ENCODE measurements around the gene CNFN.

The CNFN gene

DNA sequence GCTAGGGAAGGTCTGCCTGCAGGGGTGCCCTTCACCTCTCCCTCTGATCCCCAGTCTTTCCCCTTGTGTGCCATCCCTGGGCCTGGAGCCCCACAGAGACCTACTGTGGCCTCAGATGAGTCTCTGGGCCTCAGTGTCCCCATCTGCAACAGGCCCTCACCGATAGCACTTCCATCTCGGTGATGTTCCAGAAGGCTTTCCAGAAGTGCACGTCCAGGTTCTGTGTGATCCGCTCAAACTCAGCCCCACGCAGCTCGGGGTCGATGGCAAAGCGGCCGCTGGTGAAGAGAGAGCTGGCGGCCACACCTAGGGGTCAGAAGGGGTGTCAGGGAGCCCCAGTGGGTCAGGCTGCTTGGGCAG, 17.7 kb upstream of the CNFN start:
- no peak for DNase-seq

DNA sequence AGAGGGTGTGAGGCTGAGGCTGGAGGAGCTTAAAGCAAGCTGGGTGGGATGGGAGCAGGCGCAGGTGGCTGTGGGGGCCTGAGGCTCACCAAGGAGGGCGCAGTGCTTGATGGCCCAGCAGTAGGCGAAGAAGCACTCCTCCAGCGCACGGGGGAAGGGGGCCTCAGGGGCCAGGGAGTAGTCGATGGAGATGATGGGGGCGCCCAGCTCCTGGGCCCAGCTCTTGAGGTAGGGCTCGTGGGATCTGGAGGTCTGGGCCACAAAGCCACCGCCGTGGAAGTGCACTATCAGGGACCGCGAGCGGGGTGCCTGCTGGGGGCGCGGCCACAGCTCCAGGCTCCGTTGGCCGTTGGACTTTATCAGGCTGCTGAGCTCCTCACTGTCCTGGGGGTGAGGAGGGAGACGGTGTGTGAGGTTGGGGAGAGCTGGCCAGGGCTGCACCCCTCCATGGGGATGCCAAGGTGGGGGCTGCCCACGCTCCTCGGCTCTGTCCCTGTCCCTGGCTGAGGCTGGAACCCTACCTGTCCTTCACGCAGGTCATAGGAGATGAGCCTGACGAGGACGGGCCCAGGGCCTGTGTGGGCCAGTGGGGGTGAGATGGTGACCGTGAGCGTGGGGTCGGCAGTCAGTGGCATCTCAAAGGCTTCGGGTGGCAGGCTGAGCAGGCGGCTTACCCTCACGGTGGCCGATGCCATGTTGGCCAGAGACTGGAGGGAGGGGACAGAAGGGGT, 17.2 kb upstream of the CNFN start:
- no peak for DNase-seq

DNA sequence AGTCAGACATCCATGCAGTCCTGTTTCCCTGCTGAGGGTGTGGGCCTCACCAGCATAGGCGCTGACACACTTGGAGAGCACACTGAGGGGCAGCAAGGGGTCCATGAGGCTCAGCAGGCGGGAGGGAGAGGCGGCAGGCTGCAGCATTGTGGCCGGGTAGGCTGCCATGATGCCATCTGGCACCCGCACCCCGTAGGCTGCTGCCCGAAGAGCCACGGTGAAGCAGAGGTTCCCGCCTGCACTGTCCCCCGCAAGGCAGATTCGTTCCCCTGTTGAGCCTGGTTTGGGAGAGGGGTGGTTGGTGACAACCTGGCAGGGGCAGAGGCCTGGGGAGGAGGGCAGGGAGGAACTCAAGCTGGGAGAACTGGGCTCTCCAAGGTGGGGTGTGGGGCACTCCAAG, 16.0 kb upstream of the CNFN start:
- DNase-seq: no peak

DNA sequence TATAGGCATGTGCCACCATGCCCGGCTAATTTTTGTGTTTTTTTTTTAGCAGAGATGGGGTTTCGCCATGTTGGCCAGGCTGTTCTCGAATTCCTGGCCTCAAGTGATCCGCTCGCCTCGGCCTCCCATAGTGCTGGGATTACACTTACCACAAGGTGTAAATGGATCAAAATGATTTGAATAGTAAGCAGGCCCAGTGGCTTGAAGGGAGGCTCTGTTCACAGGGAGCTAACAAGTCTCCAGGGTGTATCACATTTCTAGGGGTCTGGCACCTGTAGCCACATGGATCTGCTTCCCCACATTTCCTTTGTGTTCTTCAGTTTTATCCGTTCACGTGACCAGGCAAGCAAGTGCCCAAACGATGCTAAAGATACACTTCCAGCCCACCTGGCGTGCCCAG, 13.5 kb upstream of the CNFN start:
- peak in 1 of 2 experiments; percentile 52 for DNase-seq

DNA sequence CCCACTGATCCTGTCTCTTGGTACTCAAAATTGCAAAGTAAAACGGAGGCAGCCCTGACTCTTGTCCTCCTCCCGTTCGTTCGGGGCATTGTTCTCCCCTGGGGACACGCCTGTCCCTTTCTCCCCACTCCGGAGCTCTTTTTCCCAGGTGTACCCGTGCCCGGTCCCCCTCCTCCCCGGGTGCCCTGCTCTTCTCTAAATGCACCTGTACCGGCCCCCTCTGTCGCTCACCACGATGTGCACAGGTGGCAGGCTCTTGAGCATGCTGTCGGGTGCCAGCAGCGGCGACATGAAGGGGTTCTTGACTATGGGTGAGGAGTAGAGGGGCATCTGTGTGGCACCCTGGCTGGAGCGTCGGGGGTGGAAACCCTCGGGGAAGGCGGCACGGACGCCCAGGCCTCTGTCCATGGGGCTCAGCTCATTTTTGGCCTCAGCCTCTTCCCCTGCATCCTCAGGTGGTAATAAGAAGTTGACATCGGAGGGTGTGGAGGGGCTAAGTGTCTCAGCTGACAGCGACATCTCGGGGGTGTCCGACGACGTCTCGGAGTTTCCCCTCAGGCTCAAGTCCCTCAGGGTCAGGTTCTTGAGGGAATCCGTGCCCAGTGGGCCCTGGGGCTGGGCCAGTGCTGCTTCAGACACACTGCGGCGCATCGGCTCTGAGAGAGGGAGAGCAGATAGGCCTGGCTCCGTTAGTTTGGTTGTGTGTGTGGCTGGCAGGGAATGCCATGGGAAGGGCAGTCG, 12.4 kb upstream of the CNFN start:
- DNase-seq: peak in 1 of 2 experiments; percentile 43

DNA sequence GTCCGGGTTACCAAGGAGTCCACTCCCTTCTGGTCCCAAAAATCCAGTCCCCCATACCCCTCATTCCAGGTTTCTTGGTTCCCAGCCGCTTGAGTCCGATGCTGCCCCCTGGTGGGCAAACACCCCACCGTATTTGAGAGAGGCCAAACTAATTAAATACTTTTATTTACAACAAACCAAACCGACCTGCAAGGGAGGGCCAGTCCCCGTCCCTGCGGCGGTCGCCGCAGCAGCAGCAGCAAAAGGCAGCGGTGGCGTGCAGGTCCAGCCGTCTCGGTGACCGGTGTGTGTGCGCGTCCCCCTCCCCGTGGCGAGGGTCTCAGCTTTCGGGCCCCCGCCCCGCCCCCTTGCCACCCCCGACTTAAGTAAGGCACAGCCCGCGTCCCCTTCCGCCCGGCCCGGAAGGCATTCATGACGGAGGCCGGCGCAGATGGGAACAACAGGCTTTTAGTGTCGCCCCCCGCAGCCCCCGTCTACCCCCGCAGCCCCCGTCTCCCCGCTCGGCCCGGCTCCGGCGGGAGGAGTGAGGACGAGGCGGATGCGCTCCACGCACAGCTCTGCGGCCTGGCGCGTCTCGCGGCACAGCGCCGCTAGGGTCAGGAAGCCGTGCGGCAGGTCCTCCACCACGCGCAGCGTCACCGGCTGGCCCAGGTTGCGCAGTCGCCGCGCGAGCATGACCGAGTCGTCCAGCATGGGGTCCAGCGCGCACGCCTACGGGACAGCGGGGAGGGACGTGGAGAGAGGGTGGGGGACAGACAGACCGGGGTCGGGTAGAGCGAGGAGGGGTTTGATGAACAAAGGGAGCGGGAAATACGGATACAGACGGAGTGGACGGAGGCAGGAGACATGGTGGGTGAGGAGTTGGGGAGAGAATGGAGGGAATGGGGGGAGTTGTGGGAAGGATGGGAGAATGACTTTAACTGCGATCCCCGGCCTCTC, 11.5 kb upstream of the CNFN start:
- peak; percentile 76 to 78 for DNase-seq

DNA sequence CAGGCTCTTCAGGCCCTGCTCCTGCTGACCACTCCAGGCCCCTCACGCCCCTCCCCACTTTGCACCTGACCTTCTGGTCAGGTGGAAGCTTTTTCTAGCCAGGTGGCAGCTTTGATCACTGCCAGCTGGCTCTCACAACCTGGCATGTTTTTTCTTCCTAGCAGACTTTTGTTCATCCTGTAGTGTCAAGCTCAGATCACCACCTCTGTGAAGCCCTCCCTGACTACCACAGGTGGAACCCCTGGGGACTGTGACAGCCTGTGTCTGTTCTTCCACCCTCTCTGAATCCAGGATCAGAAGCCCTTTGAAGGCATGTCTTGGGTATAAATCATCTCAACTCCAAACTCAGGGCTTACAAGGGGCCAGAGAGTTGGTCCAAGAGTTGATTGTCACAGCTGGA, 10.3 kb upstream of the CNFN start:
- DNase-seq: no peak

DNA sequence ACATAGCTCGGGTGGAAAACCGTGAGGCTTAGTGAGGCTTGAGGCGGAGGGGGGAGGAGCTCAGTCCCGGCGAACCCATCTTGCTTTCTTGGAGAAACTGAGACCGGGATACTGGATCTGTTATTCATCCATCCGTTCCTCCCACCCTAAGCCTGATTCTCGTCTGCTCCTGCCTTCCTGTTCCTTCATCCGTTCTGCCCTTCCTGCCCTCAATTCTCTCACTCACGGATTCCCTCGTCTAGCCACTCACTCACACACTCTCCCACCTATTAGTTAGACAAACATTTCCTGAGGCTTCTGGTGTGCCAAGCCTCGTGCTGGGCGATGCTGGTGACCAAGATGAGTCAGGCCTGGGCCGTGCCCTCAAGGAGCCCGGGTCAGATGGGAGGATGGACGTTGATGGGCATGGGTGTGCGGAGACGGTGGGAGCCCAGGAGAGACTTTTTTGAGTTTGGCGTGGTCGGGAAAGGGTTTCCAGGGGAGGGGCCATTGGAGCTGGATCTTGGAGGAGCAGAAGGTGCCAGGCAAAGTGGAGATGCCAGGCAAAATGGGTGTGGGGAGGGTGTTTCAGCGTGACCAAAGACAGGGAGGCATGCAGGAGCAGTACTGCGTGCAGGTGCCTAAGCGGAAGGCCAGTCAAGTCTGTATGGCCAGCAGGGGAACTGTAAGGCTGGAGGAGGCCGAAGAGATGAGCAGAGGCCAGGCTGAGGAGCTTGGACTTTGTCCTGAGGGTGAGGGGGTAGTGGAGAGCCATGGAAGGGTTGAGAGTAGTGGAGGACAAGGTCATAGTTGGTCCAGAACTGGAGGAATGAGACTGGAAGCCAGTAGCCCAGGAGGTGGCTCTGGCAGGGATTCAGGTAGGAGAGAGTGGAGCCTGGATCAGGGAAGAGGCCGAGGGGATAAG, 7.4 kb upstream of the CNFN start:
- DNase-seq: no peak

DNA sequence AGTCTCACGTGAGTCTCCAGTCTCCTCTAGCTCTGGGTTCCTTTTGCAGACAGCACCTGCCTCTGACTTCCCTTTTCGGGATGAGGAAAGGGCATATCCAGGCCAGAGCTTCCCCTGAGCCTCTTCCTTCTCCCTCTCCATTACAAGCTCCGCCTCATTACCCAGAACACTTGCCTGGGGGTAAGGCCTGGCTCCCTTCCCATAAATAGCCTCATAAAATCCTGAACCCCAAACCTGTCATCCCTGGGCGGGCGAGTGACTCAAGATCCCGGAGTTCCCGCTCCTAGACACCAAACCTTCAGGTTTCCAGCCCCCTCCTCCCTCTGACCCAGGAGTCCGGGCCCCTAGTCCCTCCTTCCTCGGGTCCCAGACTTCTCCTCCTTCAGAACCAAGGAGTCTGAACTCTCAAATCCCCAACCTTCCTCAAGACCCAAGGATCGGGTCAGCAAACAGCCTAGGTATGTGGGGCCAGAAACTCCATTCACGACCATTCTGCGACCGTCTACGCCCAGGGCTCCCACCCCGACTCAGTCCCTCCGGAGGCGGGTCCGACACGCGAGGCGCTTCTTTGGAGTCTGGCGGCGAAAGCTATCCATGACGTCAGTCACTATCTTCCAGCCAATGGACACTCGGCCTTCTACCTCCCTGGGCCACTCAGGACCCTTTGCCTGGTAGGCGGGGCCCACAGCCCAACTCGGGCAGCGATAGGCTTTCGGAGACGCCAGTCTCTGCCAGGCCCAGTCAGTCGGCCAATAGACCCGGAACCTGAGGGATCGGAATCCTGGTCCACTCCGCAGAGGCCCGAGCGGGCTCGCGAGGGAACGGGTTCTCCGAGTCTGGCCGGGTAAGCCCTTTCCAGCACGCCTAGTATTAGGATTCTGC, 6.5 kb upstream of the CNFN start:
- DNase-seq: peak; percentile 91 to 98

DNA sequence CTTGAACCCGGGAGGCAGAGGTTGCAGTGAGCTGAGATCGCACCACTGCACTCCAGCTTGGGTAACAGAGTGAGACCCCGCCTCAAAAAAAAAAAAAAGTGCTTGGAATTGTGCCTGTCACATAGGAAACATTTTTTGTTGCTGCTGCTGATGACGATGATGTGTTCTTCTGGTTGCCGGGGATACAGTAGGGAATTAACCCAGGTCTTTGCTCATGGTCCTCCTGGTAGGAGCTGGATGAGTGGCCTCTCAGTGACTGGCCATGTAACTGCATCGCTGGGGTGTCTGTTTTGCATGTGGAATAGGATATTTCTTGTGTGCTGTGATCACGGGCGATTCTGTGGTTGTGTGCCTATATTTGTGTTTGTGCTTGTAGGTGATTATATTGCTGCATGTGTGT, 4.7 kb upstream of the CNFN start:
- DNase-seq: no peak

DNA sequence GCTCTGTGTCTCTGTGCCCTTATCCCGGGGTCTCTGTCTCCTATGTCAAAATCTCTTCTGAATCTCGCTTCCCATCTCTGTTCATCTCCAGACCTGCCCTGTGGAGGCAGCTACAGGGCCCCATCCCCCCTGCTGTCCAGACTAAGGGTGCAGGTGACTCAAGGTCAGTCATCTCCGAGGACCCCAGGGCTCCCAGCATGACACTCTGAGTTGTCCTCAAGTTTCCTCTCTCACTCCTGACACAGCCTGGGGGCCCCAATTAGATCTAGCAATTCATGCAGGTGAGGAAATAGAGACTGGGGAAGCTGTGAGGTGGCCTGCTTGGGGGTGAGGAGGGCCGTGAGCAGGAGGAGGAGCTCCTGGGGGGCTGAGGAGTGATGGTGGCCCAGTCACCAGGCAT, 2.1 kb upstream of the CNFN start:
- DNase-seq: no peak

DNA sequence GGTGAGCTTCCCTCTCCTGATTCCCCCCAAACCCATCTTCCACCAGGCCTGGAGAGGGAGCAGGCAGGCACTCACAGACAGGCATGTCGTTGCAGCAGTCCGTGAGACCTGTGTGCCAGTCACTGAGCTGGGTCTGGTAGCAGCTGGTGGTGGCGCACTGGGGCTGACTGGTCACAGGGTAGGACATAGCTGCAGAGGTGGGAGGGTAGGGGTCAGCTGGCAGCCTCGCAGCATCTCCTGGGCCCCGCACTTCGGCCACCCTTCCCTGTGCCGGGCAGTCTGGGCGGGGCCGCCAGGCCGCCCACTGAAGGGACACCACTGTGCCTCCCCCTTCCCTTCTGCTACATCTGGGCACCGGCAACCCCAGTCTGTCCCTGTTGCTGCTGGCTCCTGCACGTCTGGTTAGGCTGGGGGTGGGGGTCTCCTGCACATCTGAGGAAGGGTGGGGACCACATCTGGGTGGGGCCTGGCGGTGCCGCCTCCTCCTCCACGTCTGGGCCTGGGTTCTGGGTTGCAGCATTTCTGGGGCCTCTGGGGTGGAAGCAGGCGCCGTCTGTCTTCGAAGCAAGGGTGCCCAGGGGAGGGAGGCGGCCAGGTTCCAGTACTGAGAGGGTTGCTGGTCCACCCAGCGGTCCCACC, 1.1 kb downstream of the CNFN start:
- no peak for DNase-seq

DNA sequence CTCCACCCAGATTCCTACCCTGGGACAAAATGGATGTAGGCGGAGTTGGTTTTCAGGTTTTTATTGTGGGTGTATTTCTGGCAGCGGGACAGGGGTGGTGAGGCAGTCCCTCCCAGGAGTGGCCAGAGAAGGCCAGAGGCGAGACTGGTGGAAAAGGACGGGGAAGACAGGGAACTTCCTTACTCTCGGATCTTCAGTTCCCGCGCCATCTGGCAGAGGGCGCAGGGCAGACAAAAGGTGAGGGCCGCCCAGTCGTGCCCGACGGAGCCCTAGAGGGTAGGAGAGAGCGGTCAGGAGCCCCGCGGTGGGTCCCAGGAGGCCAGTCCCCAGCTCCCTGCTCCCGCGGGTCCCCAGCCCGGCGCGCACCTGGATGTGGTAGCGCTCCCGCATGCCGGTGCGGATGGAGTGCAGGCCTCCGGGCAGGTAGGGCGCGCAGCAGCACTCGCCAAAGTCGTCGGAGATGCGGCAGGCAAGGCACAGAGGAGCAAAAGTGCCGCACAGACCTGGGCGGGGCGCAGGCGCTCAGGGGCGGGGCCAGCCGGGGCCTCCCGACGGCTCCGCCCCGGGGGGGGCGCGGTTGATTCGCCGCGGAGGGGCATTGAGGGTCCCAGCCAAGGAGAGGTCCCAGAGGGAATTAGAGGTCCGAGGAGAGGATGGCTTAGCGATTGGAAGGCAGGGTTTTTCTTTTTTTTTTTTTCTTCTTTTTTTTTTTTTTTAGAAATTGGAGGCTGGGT, 3.0 kb downstream of the CNFN start:
- peak; percentile 39 to 73 for DNase-seq

DNA sequence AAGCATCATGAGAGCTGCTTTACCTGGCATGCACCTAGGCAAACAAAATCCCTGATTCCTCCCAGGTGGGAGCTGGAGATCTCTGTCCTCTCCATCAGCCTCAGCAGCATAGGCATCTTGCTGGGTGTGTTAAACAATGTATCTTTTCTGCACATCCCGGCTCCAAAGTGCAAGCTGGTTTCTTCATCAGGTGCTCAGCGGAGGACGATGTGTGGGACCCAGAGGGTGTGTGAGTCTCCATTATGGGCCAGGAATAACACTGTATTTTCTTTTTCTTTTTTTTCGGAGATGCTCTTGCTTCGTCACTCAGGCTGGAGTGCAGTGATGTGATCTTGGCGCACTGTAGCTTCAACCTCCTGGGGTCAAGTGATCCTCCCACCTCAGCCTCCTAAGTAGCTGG, 9.9 kb downstream of the CNFN start:
- no peak for DNase-seq

DNA sequence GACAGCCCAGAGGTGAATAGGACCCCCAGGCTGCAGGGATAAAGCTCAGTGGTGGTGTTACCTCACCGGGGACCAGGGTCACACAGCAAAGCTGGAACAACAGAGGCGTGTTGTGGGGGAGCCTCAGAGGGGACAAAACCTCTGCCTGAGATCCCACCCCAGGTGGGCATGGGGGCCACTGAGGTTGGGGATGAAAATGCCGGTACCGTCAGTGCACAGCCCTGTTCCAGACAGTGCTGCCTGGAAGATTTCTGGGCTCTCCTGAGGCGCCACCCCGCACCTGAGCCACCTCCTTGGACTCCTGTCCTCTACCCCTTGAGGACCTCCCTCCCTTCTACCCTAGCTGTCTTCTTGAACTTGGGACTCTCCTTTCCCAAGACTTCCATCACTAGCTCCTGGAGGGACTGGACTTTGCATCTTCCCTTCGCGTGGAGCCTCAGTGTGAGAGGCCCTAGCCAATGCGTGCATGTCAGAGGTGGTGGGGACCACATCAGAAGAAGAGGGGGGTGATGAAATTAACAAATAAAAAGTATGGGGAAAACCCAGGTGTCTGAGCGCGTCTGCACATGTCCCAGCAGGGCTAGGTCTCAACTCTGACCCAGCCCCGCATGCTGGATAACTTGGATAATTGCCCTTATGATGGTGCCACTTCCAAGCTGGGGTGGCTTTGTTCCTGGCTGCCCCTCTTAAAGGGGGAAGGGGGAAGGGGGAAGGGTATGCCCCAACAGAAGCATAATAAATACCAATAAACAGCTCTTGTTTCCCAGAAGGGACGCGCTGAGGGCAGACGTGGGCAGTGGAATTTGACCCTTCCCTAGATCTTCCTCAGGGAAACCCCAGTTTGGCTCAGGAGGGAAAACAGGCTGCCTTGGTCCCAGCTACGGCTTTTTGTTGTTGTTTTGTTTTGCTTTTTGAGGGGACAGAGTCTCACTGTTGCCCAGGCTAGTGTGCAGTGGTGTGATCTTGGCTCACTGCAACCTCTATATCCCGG, 11.6 kb downstream of the CNFN start:
- no peak for DNase-seq

DNA sequence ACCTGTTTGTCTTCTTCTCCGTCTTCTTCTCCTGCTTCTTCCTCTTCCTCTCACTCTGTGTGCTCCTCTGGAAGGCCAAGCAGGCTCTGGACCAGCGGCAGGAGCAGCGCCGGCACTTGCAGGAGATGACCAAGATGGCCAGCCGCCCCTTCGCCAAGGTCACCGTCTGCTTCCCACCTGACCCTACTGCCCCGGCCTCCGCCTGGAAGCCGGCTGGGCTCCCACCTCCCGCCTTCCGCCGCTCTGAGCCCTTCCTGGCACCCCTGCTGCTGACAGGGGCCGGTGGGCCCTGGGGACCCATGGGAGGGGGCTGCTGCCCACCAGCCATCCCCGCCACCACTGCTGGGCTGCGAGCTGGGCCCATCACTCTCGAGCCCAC, 13.9 kb downstream of the CNFN start:
- DNase-seq: no peak

DNA sequence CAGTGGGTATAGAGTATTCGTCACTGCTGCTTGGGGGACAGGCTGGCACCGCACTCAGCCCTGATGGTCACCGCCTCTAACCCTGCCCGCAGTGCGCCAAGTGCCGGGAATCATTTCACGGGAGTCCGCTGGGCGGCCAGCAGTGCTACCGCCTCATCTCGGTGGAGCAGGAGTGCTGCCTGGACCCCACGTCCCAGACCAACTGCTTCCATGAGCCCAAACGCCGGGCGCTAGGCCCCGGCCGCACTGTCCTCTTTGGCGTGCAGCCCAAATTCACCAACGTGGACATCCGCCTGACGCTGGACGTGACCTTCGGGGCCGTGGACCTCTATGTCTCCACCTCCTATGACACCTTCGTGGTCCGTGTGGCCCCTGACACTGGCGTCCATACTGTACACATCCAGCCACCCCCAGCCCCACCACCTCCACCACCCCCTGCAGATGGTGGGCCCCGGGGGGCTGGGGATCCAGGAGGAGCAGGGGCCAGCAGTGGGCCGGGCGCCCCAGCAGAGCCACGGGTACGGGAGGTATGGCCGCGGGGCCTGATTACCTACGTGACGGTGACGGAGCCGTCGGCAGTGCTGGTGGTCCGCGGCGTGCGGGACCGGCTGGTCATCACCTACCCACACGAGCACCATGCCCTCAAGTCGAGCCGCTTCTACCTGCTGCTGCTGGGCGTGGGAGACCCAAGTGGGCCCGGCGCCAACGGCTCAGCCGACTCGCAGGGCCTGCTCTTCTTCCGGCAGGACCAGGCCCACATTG, 14.5 kb downstream of the CNFN start:
- no peak for DNase-seq

DNA sequence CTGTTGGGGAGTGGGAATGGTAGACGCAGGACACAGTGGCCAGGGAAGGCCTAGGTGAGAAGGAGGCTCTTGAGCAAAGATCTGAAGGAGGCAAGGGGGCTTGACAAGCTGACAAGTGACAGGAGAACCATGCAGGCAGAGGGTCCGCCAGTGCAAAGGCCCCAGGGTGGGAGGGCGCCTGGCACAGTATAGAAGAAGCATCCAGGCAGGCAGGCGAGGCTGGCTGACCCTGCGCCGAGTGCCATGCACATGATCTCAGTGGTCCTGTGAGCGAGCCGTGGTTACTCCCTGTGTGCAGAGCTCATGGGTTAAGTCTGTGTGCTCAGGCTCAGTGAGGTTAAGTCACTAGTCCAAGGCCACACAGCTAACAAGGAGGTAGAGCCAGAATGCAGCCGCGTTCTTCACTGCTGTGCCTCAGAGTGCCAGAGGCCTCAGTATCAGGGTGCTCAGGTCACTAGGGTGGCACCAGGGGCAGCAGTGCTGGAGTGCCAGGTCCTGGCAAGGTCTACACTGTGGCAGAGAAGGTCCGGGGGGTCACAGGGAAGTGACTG, 15.2 kb downstream of the CNFN start:
- DNase-seq: no peak
